Body of pancreas (tissue), 4 donors: Measurements from ENCODE around the gene POC1A. TPM values are rescaled to one million over a fixed set of nuclear protein-coding genes. Genes with fewer than 3 reads are reported as not detected.
A peak's percentile ranks its signal among the peaks of the same experiment; 100 is the strongest.

Experiments
- ATAC-seq: fragments of 150-250 bp; one replicate; pipeline ENCODE4 v1.9.1; 2016
- DNase-seq, 4 donors: peaks; one replicate each; pipeline ENCODE4 v3.0.0-alpha.2; 2019
- H3K27ac ChIP-seq, 4 donors: fragments of 200-600 bp; sonication (generic); 1 replicate in 3 of 4; 2 replicates in 1 of 4; pipeline versions ENCODE4 v1.5.1 to v1.6.1; 2016 to 2019; ENCODE audit warnings: mild to moderate bottlenecking in 1 of 4, mixed read lengths in 1 of 4, moderate library complexity in 1 of 4
- H3K27me3 ChIP-seq, 2 donors: fragments of 200-600 bp; sonication (generic); one replicate each; pipeline ENCODE4 v1.6.0; 2016; ENCODE audit warnings: mild to moderate bottlenecking in 1 of 2
- H3K36me3 ChIP-seq, 2 donors: fragments of 200-600 bp; sonication (generic); replicated peaks in 1 of 2; 2 replicates each; pipeline ENCODE4 v1.5.1; 2016; ENCODE audit warnings: low read depth in 2 of 2; ENCODE audit not compliant: insufficient read depth in 1 of 2
- H3K4me1 ChIP-seq: fragments of 200-600 bp; sonication (generic); one replicate; pipeline ENCODE4 v1.6.0; 2016
- H3K4me3 ChIP-seq, 2 donors: fragments of 200-600 bp; sonication (generic); 1 replicate in 1 of 2; 2 replicates in 1 of 2; pipeline ENCODE4 v1.5.1; 2016 to 2019
- H3K9me3 ChIP-seq, 3 donors: fragments of 200-600 bp; sonication (generic); 1 replicate in 2 of 3; 2 replicates in 1 of 3; pipeline ENCODE4 v1.5.1; 2016
- POLR2A ChIP-seq, 3 donors: fragments of 450-650 bp; IDR thresholded peaks; one replicate each; pipeline ENCODE4 v1.6.1; 2016; ENCODE audit warnings: antibody characterized with exemption in 3 of 3, mild to moderate bottlenecking in 2 of 3
- WGBS, 2 donors: methylation state at CpG; one replicate each; pipeline ENCODE4 v1.1.5; 2017; 5-methylcytosine and 5-hydroxymethylcytosine counted together
- intact Hi-C: fragments of 100-400 bp; cut with DNase I; formaldehyde crosslinking; loops from one replicate; pipeline ENCODE4 v1.15.1; 2023
- total RNA-seq, 2 donors: library from RNA; depleted of rRNA; stranded (reverse); fragments of >200 nt; gene quantifications; one replicate each; pipeline ENCODE4 v1.1.0, GENCODE V29; 2016
- TF ChIP-seq, protein P1 (sequence below), 7 experiments: fragments of 450-650 bp in 4 of 7; fragments of 200-600 bp in 3 of 7; sonication (generic) in 3 of 7; IDR thresholded peaks; one replicate each; pipeline ENCODE4 v1.5.1; 2016 to 2019; ENCODE audit warnings: antibody characterized with exemption in 7 of 7

Gene POC1A
- total RNA-seq, 2 donors from 2014 or later = 0.26 to 3.3 TPM

DNA sequence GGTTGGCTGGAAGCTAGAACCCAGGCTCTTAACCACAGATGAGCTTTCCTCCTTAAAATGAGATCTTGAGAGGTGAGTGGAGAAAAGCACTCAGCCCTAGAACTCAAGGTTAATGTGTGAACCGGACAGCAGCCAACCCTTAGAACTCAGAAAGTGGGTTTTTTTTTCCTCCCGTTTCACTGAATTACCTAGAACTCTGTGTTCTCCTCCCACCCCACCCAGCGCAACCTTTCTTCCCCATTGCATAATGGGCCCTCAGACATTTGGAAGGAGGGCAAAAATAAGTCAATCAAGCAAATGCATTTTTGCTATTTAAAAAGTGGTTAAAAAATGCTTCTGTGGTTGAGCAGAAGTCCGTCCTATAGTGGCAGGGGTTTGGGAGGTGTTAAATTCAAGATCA lies 36.7 kb downstream of the POC1A start:
- intact Hi-C loops = no loop called here
- Histone ChIP-seq H3K27me3 (no peaks in the 10 kb centered on the region), H3K4me1 (no peaks in the 10 kb centered on the region), H3K4me3 (no peak overlapping the region), H3K27ac (no peak overlapping the region), H3K36me3 (no peaks in the 10 kb centered on the region), H3K9me3 (no peaks in the 10 kb centered on the region)
- ATAC-seq = no peak
- 80 to 88% methylated on average over 4 of the region's 4 CpGs for WGBS, 2 donors
- no peak for DNase-seq
- TF ChIP-seq, protein P1, sequence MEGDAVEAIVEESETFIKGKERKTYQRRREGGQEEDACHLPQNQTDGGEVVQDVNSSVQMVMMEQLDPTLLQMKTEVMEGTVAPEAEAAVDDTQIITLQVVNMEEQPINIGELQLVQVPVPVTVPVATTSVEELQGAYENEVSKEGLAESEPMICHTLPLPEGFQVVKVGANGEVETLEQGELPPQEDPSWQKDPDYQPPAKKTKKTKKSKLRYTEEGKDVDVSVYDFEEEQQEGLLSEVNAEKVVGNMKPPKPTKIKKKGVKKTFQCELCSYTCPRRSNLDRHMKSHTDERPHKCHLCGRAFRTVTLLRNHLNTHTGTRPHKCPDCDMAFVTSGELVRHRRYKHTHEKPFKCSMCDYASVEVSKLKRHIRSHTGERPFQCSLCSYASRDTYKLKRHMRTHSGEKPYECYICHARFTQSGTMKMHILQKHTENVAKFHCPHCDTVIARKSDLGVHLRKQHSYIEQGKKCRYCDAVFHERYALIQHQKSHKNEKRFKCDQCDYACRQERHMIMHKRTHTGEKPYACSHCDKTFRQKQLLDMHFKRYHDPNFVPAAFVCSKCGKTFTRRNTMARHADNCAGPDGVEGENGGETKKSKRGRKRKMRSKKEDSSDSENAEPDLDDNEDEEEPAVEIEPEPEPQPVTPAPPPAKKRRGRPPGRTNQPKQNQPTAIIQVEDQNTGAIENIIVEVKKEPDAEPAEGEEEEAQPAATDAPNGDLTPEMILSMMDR (IDR thresholded peaks at IDR 0.05) = no peak
- no peak for TF ChIP-seq POLR2A (IDR thresholded peaks at IDR 0.05)

DNA sequence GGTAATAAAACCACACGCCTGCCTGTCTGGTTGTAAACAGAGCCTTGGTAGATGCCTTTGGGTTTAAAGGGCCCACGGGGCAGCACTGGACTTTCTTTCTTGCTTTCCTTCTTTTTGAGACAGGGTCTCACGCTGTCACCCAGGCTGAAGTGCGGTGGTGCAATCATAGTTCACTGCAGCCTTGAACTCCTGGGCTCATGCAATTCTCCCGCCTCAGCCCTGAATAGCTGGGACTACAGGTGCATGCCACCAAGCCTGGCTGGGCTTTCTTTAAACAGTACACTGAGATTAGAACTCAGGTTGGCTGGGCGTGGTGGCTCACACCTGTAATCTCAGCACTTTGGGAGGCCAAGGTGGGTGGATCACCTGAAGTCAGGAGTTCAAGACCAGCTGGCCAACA lies 42.2 kb downstream of the POC1A start:
- H3K4me1 ChIP-seq = peaks cover 23% of the 10 kb centered on the region
- no peak for DNase-seq
- no peak for ATAC-seq
- H3K4me3 ChIP-seq = no peak overlapping the region
- intact Hi-C loops = no loop called here
- WGBS, 2 donors = 91 to 93% methylated on average over 6 of the region's 6 CpGs
- no peaks in the 10 kb centered on the region for H3K27me3 ChIP-seq
- no peaks in the 10 kb centered on the region for H3K36me3 ChIP-seq
- H3K27ac ChIP-seq = no peak overlapping the region
- H3K9me3 ChIP-seq = no peaks in the 10 kb centered on the region
- TF ChIP-seq, protein P1 (IDR thresholded peaks at IDR 0.05) = no peak
- no peak for TF ChIP-seq POLR2A (IDR thresholded peaks at IDR 0.05)

DNA sequence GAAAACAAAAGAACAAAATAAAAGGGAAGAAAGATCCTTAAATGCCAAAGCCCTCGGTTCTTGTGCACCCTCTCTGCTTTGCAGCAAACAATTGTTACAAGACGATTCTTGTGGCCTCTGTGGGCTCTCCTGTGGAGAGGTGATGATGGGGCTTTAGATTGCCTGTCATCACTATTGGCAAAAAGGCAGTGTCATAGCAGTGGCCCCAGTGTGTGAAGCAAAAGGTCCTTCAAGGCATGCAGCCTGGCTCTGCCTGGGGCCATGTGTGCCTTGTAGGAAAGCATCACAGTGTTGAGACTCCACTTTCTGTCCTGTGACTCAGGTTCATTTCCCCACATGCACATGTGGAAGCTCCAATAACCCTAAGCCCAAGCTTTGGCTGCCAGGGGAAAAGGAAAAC lies 43.7 kb downstream of the POC1A start:
- 90 to 93% methylated on average over 2 of the region's 2 CpGs for WGBS, 2 donors
- no peak for DNase-seq

DNA sequence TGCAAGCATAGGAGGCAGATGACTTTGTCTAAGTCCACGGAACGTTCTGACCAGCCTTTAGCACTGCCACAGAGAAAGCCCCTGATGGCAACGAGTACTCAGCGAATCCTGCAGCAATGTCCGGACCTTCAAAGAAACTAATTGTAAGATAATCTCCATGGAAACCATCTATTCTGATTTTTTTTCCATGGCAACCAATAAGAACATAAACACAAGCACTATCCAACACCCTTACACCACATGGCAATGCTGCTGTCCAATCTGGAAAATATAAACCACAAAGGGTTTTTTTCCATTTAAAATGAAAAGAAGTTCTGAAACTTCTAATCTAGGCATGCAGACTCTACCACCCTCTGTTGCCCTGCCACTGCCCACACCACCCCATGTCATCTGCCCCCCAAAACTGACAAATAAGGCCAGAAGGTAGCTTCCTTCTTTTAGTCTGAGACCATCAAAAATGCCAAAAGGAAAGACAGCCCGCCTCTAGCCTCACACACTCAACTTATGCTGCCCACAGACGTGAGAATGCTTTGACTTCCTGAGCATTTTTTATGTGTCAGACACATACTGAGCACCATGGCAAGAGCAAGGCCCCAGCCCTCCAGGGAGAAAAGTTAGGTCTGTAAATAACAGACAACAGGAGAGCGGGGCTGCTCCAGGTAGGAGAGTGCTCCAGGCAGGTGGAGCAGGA lies 44.5 kb downstream of the POC1A start:
- Histone ChIP-seq H3K27me3 (no peaks in the 10 kb centered on the region), H3K4me1 (peaks cover 23% of the 10 kb centered on the region), H3K36me3 (no peaks in the 10 kb centered on the region), H3K4me3 (no peak overlapping the region), H3K9me3 (no peaks in the 10 kb centered on the region), H3K27ac (peak overlapping the region in 2 of 4 donors; percentile 2 to 25)
- DNase-seq = peak in 2 of 4 donors; percentile 22 to 33
- TF ChIP-seq, protein P1 (IDR thresholded peaks at IDR 0.05) = no peak
- TF ChIP-seq POLR2A (IDR thresholded peaks at IDR 0.05) = peak in 1 of 3 donors; percentile 11
- intact Hi-C loops = no loop called here
- peak; percentile 86 for ATAC-seq
- WGBS, 2 donors = 38 to 47% methylated on average over 8 of the region's 8 CpGs

More for the DNA sequence above, 43.7 kb downstream of the POC1A start:
- no peak for TF ChIP-seq POLR2A (IDR thresholded peaks at IDR 0.05)
- TF ChIP-seq, protein P1 (IDR thresholded peaks at IDR 0.05) = no peak
- no peaks in the 10 kb centered on the region for H3K27me3 ChIP-seq
- intact Hi-C loops = no loop called here
- H3K4me1 ChIP-seq = peaks cover 23% of the 10 kb centered on the region
- H3K36me3 ChIP-seq = no peaks in the 10 kb centered on the region
- no peak for ATAC-seq
- no peaks in the 10 kb centered on the region for H3K9me3 ChIP-seq
- H3K4me3 ChIP-seq = no peak overlapping the region
- no peak overlapping the region for H3K27ac ChIP-seq
